Stimulated activated naive CD4-positive, alpha-beta T cell treated with Interleukin-2 at 50 U/mL for 16 hours (primary cell): ENCODE data around the gene MAML2.
A peak's percentile ranks its signal among the peaks of the same experiment; 100 is the strongest.

Experiments
- DNase-seq: peaks from one replicate; lab custom pipeline; 2025; lab: John Stamatoyannopoulos, UW

MAML2 gene

DNA sequence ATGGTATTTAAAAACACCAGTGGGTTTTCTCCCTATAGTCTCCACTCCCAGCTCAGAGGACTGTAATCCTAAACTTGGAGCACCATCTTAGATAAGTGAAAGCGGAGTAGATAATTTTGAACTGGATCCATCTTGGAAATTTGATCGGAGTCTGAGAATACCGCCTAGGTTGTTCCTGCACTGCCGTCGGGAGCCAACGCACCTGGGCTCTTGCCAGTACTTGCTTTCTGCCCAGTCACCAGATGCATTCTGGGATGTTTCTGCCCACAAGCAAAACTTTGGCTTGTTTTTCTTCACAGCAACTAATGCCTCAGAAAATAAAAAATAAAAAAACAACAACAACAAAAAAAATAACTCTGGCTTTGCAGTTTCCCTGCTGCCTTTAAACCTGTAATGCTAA, 306.1 kb downstream of the MAML2 start:
- DNase-seq = no peak

DNA sequence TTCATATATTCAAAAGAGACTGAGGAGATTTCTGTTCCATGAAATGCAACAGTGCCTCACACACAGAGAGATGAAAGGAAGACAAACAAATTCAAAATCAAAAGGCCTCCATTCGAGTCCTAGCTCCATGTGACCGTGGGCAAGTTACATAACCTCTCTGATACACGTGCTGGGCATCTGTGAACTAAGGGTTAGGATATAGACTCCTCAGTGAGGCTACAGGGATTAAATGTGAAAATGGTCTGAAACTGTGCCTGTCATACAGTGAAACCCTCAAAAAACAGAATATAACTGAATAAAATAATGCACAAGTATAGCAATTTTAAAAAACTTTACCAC, 307.3 kb downstream of the MAML2 start:
- no peak for DNase-seq

DNA sequence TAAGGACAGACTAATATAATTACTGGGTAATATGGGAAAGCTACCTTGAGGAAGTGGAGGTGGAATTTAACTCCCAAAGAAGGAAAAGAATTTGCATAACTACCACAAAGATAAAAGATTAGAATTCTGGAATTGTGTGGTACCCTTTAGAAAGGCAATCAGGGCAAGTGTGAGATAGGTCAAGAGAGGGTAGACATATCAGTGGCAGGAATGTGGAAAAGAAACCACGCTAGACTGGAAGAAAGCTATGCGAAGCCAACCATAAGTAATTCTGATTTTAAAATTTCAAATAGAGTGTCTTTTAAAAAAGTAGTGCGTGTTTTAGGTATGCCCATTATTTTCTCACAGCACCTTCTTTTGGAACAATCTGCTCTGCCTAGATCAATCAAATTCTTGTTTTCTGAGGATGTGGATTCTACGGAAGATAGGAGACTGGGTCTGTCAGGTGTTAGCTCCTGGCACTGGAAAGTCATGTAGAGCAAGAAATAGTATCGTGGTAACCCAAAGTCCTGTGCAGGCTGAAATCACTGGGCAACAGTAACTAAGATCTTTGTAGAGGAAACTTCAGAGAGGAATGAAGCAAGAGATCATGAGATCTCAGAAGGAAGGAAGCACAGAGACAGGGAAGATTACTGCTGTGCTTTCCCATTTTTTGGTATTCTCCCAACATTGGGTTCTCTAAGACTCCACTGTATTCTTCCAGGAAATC, 307.8 kb downstream of the MAML2 start:
- DNase-seq = no peak

DNA sequence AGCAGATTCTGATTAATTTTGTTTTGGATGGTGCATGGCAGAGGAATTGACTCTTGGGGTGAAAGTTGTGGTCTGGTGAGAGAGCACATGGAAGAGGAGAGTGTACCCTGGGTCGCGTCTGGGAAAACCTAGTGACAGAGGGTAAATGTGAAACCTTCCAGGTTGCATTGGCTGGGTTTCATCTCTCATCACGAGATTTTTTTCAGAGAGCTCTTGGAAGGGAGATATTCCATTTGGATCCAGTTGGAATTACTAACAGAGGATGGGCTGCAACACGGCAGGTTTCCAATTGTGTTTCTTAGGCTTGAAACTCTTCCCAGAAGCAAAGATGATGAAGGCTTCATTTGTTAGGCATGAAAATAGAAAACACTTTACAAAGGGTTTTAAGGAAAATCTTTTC, 309.4 kb downstream of the MAML2 start:
- DNase-seq = no peak

DNA sequence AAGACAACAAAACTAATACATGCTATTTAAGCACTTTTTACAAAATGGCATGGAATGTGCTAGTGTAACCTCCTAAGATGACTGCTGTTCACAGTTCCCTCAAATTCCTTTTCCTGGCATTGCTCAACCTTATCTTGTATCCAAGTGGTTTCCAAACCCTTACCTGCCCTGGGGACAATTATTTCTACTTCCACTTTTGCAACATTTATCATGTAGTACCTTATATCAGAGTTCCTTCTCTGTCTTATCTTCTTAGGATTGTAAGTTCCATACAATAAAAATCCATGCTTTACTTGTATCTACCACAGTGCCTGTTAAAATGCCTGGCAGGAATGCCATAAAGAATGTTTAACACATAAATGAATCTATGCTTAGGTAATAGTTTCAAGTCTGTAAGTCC, 309.9 kb downstream of the MAML2 start:
- no peak for DNase-seq

DNA sequence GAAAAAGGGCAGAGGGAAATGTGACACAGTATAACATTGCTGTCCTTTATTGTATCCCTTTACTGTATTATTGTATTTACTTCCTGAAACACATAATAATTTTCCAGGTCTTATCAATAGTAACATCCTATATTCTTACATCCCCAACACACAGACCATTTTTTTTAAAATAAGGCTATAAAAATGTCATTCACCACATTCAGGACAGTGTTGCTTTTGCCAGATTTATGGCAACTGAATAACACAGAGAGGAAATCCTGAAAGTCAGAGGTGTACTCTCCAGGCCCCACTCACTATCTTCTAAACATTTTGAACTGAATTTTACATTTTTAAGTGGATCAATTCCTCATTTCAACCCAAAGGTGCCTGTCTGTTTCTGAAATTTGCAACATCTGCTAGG, 314.2 kb downstream of the MAML2 start:
- DNase-seq = no peak

DNA sequence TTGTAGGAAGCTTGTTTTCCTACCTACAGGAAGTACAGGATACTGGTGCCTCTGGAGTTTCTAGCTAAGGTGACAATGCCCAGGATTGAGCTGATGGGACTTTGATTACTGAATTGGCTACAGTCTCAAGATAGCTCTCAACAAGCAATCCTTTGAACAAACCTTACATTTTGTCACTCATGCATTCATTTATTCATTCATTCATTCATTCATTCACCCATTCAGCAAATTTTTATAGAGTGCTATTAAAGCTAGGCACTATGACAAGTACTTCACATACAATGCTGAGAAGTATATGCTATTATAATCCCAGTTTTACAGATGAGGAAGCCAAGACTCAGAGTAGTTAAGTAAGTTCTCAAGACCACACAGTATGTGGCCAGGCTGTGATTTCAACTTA, 316.0 kb downstream of the MAML2 start:
- no peak for DNase-seq

DNA sequence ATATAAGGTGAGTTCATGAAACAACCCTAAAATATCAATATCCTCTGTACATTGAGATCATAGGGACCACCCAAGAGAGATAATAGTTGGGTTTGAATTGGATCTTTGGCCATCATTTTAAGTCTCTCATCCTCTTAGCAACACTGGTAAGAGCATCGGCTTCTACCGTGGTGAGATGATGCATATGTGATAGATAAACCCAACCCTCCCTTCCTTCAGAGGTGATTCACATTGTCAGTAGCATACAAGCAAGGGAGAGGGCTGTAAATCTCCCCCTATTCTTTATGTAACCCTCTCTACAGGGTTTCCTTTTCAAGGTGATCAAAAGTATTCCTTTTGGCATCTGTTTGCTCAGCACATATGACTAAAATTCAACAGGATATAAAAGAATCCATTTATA, 316.7 kb downstream of the MAML2 start:
- DNase-seq = no peak

DNA sequence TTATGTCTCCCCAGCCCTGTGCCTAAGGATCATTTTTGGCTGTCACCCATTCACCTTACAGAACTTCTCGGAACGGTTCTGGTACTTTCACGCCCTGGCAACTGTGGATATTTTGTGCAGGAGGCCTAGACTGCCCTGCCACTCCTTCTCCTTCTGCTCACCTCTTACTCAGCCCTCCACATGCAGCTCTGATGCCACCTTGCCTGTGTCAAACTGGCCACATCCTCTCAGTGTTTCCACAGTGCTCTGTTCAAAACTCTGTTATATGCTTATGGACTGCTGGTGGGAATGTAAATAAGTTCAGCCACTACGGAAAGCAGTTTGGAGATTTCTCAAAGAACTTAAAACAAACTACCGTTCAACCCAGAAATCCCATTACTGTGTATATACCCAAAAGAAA, 318.3 kb downstream of the MAML2 start:
- no peak for DNase-seq

DNA sequence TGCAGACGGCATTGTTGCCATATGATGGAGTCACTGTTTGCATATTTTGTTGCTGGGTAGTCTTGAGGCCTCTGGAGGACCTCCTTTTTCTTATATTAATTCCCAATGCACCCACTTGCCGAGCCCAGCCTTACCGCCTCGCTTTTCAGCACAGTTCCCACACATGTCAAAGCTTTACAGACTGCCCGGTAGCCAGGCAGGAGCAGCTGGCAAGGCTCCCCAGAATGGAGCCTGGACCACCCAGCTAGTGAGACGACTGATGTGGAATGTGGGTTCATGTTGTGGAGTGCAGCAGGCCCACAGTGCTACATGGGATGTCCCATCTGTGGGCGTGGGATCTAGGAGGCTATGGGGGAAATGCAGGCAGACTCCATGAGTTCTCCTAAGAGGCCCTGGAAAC, 319.7 kb downstream of the MAML2 start:
- no peak for DNase-seq

DNA sequence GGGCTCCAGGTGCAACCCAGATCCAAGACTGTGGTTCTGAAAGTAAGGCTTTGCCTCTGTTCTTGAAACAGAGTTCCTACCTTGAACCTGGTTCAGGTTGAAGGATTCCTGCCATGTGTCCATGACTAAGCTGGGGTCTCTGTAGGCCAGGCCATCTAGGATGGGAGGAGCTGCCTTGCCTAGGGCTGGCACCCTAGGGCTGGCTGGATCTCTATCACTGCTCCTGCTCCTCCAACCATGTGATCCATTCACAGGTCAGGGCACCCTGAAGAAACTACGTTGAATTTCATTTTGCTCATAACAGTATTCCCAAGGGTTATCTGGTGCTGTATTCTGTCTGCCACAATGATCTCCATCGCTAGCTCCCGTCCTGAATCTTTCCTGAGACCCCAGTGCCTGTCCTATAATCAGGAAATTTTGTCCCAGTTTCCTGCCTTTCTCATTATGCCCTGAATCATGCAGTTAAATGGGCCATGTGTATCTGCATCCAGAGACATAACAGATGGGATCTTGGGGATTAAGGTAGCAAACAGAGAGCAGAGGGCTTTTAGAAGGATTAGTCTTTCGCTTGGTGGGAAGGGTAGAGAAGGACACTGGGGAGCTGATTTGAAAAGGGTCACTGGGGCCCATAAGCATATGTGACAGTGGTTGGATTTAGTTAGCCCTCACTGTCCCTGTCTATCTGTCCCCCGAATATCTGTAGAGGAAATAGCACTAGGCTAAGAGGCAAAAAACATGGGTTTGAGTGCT, 320.9 kb downstream of the MAML2 start:
- DNase-seq = no peak

DNA sequence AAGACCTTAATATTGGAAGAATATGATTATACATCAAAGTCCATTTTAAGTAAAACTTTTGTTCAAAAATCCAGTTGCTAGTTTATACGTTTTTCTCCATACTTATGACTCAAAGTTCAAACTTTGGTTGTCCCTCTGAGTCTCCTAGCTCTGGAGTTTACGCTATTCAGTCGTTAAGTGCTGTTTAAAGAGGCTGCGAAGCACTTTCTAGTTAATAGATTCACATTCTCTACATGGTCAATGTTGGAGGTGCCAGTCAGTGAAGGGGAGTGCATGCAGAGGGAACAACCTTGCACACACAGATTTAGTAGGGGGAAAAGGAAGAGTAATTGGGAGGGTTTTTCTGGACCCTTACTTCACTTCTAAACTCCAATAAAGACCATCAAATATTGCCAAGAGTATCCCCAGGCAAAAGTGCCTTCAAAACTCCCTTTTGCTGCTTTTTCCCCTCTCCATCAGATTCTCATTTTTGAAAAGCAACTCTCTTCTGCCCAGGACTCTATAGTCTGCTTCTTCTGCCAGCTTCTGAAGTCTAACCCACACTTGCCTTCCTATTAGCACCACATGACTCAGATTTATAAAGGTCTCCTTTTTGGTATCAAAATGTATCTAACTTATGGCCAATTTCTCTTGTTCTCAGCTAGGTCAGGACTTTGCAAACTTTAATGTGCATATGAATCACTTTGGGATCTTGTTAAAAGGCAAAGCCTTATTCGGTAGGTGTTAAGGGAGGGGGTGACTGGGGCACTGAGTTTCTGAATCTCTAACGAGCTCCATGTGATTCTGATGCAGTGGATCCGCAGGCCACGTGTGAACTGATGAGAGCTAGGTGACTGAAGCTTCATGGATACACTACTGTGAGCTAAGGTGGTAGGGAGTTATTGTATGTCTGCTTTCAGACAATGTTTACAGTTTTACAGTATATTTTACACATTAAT, 322.9 kb downstream of the MAML2 start:
- DNase-seq = no peak

DNA sequence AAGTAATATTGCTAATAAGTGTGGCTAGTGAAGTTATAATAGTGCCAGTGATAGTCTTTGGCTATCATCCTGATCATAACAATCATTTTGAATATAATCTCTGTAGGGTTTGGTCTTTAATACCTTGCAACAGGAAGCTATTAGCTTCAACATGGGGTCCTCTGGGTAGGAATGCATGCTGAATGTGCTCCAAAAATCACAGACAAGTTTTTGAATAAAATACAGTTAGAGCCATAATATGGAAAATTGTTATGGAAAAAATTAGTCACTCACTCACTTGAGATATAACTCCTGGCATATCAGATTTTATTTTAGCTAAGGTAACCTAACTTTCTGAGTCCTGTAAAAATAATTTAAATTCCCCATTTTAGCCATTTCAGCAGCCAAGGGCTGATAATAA, 323.7 kb downstream of the MAML2 start:
- DNase-seq = no peak

DNA sequence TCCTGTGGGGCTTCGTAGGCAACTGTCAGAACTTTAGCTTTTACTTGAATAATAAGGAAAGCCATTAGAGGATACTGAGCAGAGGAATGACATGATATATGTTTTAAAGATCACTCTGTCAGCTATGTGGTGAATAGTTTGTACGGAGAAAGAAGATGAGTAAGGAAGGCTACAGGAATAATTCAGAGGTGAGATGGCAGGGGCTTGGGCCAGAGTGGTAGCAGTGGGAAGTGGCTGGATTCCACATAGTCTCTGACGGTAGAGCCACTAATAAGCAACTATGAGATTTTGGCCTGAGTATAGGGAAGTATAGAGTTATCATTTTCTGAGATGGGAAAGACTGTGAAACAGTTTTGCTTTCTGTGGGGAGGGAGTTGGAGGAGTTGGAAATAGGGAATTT, 325.1 kb downstream of the MAML2 start:
- DNase-seq = no peak

DNA sequence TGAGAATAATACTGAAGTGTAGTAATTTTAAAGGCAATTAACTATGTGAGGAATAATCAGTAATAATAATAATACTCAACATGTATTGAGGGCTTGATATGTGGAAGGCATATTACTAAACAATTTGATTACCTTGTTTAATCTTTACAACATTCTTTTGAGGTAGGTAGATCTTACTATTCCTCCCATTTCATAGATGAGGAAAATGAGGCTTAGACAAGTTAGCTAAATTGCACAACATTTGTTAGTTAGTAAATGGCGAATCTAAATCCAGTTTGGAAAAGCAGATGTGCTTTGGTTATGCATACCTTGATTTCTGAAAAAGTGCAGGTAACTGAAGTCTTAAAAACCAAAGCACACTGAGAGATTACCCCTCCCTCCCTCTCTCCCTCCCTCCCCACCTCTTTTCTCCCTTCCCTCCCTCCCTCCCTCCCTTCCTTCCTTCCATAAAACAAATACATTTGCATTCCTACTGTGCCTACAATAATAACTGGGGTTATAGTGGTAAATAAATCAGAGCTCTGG, 326.0 kb downstream of the MAML2 start:
- DNase-seq = no peak

DNA sequence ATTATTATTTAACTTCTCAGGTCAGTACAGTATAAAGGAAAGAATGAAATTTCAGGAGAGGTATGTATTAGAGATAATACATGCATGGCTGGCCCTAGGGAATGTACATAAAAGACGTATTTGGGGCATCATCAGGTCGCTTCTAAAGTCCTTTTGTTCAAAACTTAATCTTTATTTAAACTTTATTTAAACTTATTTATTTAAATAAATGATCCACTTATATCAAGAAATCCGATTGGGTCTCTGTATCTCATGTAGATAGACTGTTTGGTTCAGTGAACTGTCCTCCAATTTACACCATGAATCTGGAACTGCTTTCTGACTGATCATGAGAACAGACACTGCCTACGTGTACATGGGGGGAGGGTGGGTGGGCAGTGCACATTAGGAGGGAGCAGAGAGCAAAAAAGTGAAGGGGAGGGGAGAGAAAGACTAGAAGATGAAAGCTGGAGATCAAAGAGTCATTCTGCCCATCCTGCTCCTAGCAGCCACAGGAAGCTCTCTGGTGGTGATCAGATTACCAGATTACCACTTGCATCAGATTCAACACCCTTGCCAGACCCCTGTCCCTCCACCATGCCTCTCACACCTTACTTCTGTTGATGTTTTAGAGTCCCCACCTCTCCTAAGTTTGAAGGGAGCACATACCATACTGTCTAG, 327.0 kb downstream of the MAML2 start:
- DNase-seq = peak; percentile 22

DNA sequence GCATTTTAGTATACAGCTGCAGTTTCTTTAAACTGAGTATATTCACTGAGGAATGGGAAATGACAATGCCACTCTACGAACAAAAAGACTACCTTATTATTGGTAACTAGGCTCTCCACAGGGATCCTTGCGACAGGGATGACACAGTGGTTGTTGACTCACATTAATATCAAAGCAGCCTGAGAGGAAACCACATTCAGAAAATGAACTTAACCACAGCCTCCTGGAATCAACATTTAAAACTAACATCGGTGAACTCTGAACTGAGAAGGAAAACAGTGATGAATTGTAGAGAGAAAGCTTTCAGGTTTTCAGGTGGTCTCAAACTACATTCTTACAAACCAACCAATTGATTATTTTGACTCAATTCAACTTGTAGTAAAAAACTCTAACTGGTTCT, 328.8 kb downstream of the MAML2 start:
- DNase-seq = no peak

DNA sequence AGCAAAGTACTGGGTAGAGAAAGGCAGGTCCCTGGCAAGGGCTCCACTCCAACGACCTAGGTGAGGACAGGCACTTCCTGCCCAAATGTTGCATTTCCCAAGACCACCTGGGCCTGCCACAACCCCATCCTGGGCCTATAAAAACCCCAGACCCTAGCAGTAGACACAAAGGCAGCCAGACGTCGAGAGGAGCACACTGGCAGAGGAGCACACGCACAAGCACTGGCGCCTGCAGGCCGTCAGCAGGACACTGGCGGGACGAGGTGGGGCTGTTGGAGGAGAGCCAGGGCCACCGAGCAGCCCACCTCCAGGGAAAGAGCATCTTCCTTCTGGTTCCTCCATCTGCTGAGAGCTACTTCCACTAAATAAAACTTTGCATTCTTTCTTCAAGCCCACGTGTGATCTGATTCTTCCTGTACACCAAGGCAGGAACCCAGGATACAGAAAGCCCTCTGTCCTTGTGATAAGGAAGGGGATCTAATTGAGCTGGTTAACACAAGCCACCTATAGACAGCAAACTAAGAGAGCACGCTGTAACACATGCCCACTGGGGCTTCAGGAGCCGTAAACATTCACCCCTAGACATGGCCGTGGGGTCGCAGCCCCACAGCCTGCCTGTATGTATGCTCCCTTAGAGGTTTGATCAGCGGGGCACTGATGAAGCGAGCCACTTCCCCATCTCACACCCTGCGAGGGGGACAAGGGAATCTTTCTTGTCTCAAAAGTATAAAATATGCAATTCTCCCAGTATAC, 329.4 kb downstream of the MAML2 start:
- no peak for DNase-seq

DNA sequence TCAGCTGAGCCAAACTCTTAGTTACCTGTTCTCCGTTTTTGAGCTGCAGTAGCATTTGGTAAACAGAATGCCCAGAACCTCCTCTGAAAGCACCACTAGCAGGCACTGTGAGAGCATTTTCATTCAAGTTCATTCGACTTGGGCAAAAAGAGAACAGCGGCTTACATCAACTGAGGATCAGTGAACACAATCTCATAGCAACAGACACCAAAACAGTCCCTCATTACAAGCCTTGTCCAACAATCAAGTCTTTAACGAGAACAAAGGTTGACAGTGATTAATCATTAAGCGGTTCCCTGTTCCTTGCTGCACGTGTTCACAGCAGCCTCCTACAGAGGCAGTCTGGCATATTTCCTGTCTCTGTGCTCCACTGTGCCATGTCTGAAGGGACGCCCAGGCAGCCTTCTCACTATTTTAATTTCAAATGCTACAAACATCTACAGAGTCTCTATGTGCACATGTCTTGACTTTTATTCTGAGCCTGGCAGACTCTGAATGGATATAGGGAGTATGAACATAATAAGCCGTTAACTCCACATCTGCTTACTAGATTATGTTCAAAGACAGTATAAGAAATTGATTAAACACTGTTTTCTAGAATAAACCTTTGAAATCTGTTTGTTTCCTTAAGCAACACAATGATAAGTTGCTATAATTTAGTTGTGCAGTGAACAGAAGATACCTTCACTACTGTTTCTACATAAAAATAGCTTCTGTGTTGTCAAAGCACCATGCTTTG, 330.7 kb downstream of the MAML2 start:
- peak; percentile 22 for DNase-seq

DNA sequence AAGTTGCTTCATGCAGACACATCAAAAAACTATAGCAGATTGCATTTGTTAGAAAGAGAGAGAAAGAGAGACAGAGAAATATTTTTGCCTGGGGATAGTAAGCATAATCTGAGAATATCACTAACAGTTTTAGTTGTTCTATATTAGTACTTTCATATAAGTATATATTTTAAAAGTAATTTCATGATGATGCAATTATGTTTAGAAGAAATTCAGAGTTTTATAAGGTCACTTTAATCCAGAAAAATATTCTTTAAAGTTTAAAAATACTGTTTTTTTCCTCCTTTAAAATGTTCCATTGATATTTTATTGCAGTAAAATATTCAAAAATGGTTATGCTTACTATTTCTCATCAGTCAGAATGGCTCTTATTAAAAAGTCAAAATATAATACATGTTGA, 332.3 kb downstream of the MAML2 start:
- no peak for DNase-seq
